Measurements from ENCODE around the gene PTPRE.

The PTPRE gene

GRCh38 chr10:127932521-127933270 lies 25.8 kb downstream of the PTPRE start:
- DNase-seq: no peak

GRCh38 chr10:127933271-127933670 lies 26.4 kb downstream of the PTPRE start:
- no peak for DNase-seq

GRCh38 chr10:127934383-127934782 lies 27.5 kb downstream of the PTPRE start:
- no peak for DNase-seq

- DNase-seq: no peak
Observed at GRCh38 chr10:127935071-127935561, 28.2 kb downstream of the PTPRE start.

- DNase-seq: no peak
Observed at GRCh38 chr10:127937069-127937468, 30.2 kb downstream of the PTPRE start.

- DNase-seq: no peak
Observed at GRCh38 chr10:127937915-127938463, 31.1 kb downstream of the PTPRE start.

GRCh38 chr10:127939786-127940330 lies 33.0 kb downstream of the PTPRE start:
- DNase-seq: no peak

- DNase-seq: no peak
Observed at GRCh38 chr10:127940866-127941640, 34.1 kb downstream of the PTPRE start.

GRCh38 chr10:127942811-127943210 lies 35.9 kb downstream of the PTPRE start:
- no peak for DNase-seq

- no peak for DNase-seq
Observed at GRCh38 chr10:127943336-127943910, 36.5 kb downstream of the PTPRE start.

- no peak for DNase-seq
Observed at GRCh38 chr10:127944256-127944655, 37.4 kb downstream of the PTPRE start.

GRCh38 chr10:127945341-127945758 lies 38.4 kb downstream of the PTPRE start:
- DNase-seq: peak; percentile 20 to 35

GRCh38 chr10:127945948-127946711 lies 39.2 kb downstream of the PTPRE start:
- no peak for DNase-seq

GRCh38 chr10:127947211-127947610 lies 40.3 kb downstream of the PTPRE start:
- no peak for DNase-seq

GRCh38 chr10:127948791-127949190 lies 41.9 kb downstream of the PTPRE start:
- DNase-seq: no peak

GRCh38 chr10:127949831-127950230 lies 42.9 kb downstream of the PTPRE start:
- DNase-seq: no peak

- DNase-seq: no peak
Observed at GRCh38 chr10:127951861-127952574, 45.1 kb downstream of the PTPRE start.

- DNase-seq: no peak
Observed at GRCh38 chr10:127952575-127952869, 45.6 kb downstream of the PTPRE start.

- no peak for DNase-seq
Observed at GRCh38 chr10:127952918-127953317, 46.0 kb downstream of the PTPRE start.

GRCh38 chr10:127953876-127954275 lies 47.0 kb downstream of the PTPRE start:
- DNase-seq: no peak

GRCh38 chr10:127959428-127959827 lies 52.5 kb downstream of the PTPRE start:
- no peak for DNase-seq

GRCh38 chr10:127961071-127961470 lies 54.2 kb downstream of the PTPRE start:
- no peak for DNase-seq
